A673 (cell line): Measurements from ENCODE around the gene FAM3C. TPM values are rescaled to one million over a fixed set of nuclear protein-coding genes. Genes with fewer than 3 reads are reported as not detected.
"Not testable (repeated sequence)": the region's sequence is repeated elsewhere in the genome, so short reads cannot be mapped to it uniquely, and the experiment has no call there.

Experiments used
- BruUV-seq: library from RNA; stranded (reverse); fragments of 400-500 nt; replicated peaks from 2 replicates; lab custom pipeline; 2021; lab: Mats Ljungman, UMichigan
- CTCF ChIA-PET: fragments of 300-600 bp; sonication (Branson Sonifier 250); formaldehyde crosslinking; loops from one replicate; lab custom pipeline; 2022; ENCODE audit warnings: antibody characterized with exemption; lab: Charles Lee
- POLR2A ChIA-PET: fragments of 300-600 bp; sonication (Branson Sonifier 250); formaldehyde crosslinking; loops from one replicate; lab custom pipeline; 2022; ENCODE audit warnings: antibody characterized with exemption; ENCODE audit not compliant: low non-redundant PET; lab: Charles Lee
- DNase-seq: peaks from one replicate; pipeline ENCODE4 v3.0.0-alpha.2; 2015; ENCODE audit warnings: low spot score
- H3K27ac ChIP-seq: fragments of 200-600 bp; sonication (generic); 2 replicates; pipeline ENCODE4 v1.5.1; 2016; ENCODE audit warnings: mixed run types, low read depth, mild to moderate bottlenecking, mixed read lengths, antibody characterized with exemption, low read length; ENCODE audit not compliant: poor library complexity, severe bottlenecking
- H3K27me3 ChIP-seq: fragments of 200-600 bp; sonication (generic); replicated peaks from 2 replicates; pipeline ENCODE4 v1.6.1; 2017; ENCODE audit warnings: mixed run types, low read depth, mild to moderate bottlenecking, mixed read lengths, antibody characterized with exemption, low read length; ENCODE audit not compliant: insufficient read depth, poor library complexity
- H3K36me3 ChIP-seq: fragments of 200-600 bp; sonication (generic); 2 replicates; pipeline ENCODE4 v1.6.1; 2016; ENCODE audit warnings: mixed run types, mild to moderate bottlenecking, mixed read lengths, antibody characterized with exemption, low read length; ENCODE audit not compliant: insufficient read depth, poor library complexity, severe bottlenecking
- H3K4me1 ChIP-seq: fragments of 200-600 bp; sonication (generic); 2 replicates; pipeline ENCODE4 v1.6.1; 2017; ENCODE audit warnings: mixed run types, mild to moderate bottlenecking, mixed read lengths, antibody characterized with exemption, low read length; ENCODE audit not compliant: insufficient read depth, poor library complexity, severe bottlenecking
- H3K4me3 ChIP-seq: fragments of 200-600 bp; sonication (generic); 2 replicates; pipeline ENCODE4 v1.5.1; 2016; ENCODE audit warnings: low read depth, mixed run types, mild to moderate bottlenecking, mixed read lengths, low read length; ENCODE audit not compliant: poor library complexity, severe bottlenecking
- H3K9me3 ChIP-seq: fragments of 200-600 bp; sonication (generic); 2 replicates; pipeline ENCODE4 v1.6.1; 2016; ENCODE audit warnings: mixed run types, low read depth, mild to moderate bottlenecking, mixed read lengths, antibody characterized with exemption, low read length; ENCODE audit not compliant: poor library complexity, severe bottlenecking
- EZH2 ChIP-seq: fragments of 200-600 bp; sonication (generic); IDR thresholded peaks from 2 replicates; pipeline ENCODE4 v1.6.1; 2017; ENCODE audit warnings: borderline replicate concordance, low read depth, mild to moderate bottlenecking, mixed read lengths, antibody characterized with exemption, low read length; ENCODE audit not compliant: poor library complexity, severe bottlenecking
- intact Hi-C: fragments of 100-400 bp; cut with micrococcal nuclease; formaldehyde crosslinking; loops from one replicate; pipeline ENCODE4 v1.10.0; 2022; ENCODE audit not compliant: unreplicated experiment
- total RNA-seq: library from RNA; stranded (reverse); gene quantifications from 2 replicates; pipeline ENCODE4 v1.2.3, GENCODE V29; 2021
- TF ChIP-seq, protein P1 (sequence below): fragments of 300-800, 200-600 bp; sonication (generic); conservative IDR thresholded peaks from 2 replicates; pipeline ENCODE4 v1.5.1; 2017; ENCODE audit warnings: low read depth, mild to moderate bottlenecking, antibody characterized with exemption, low read length, moderate library complexity, mixed read lengths

FAM3C gene
- total RNA-seq, 1 experiment from 2014 or later: 33.0 TPM

DNA sequence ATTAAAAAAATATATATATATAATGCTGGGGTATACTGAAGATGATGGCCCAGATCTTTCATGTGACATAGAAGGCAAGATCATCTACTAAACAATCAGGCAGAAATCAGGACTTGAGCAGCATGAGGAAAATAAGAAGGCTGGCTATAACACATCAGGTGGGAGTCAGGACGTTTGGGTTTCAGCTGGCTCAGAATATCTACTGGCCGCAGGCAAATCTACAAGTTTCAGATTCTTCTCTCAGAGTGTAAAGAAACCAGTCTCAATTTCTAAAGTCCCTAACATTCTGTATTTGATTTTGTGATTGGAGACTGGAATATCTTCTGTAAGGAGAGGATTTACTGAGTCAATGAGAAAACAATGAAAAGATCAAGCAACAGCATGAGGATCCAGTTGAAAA is 37.7 kb upstream of the FAM3C start:
- CTCF ChIA-PET: no interaction called here
- Histone ChIP-seq H3K27ac (no peak overlapping the region), H3K36me3 (no peaks in the 10 kb centered on the region), H3K27me3 (no peaks in the 10 kb centered on the region), H3K9me3 (no peaks in the 10 kb centered on the region), H3K4me1 (peaks cover 7% of the 10 kb centered on the region), H3K4me3 (no peak overlapping the region)
- DNase-seq: no peak
- no TSS peak for BruUV-seq
- intact Hi-C loops: no loop called here
- TF ChIP-seq EZH2: no peak
- TF ChIP-seq, protein P1, sequence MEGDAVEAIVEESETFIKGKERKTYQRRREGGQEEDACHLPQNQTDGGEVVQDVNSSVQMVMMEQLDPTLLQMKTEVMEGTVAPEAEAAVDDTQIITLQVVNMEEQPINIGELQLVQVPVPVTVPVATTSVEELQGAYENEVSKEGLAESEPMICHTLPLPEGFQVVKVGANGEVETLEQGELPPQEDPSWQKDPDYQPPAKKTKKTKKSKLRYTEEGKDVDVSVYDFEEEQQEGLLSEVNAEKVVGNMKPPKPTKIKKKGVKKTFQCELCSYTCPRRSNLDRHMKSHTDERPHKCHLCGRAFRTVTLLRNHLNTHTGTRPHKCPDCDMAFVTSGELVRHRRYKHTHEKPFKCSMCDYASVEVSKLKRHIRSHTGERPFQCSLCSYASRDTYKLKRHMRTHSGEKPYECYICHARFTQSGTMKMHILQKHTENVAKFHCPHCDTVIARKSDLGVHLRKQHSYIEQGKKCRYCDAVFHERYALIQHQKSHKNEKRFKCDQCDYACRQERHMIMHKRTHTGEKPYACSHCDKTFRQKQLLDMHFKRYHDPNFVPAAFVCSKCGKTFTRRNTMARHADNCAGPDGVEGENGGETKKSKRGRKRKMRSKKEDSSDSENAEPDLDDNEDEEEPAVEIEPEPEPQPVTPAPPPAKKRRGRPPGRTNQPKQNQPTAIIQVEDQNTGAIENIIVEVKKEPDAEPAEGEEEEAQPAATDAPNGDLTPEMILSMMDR: no peak
- POLR2A ChIA-PET: no interaction called here

DNA sequence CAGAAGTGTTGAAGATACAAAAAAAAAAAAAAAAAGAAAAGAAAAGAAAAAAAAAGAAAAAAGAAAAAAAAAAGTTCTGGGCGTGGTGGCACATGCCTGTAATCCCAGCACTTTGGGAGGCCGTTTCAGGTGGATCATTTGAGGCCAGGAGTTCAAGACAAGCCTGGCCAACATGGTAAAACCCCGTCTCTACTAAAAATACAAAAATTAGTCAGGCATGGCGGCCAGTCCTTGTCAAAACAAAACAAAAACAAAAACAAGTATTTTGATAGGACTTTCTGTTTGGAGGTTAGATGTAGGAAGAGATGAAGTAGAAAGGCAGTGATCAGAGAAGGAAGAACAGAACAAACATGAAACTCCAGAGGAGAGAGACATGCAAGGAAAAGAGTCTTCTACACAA is 36.4 kb upstream of the FAM3C start:
- BruUV-seq, H3K9me3 ChIP-seq: not testable (repeated sequence)

DNA sequence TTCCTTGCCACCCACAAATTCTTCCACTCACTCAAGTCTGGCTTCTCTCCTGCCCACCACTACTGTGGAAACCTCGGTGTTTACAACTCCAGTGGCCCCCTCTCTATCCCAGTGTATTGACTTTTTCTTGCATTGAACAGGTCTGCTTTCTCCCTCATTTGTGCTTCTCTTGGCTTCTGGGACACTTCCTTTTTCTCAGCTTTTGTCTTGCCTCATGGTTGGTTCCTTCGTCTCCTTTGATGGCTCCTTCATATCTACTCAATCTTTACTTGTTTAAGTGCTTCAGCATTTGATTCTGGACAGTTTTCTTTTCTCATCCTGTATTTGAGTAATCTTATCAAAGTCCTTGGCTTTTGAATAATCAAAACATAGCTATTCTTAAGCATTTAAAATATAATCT is 35.9 kb upstream of the FAM3C start:
- no TSS peak for BruUV-seq
- ChIA-PET CTCF (no interaction called here), POLR2A (no interaction called here)
- no peak for DNase-seq
- Histone ChIP-seq H3K4me3 (no peak overlapping the region), H3K4me1 (no peaks in the 10 kb centered on the region), H3K9me3 (no peaks in the 10 kb centered on the region), H3K36me3 (no peaks in the 10 kb centered on the region), H3K27ac (no peak overlapping the region), H3K27me3 (no peaks in the 10 kb centered on the region)
- intact Hi-C loops: no loop called here
- TF ChIP-seq EZH2: no peak
- TF ChIP-seq, protein P1: no peak

More for the DNA sequence above, 36.4 kb upstream of the FAM3C start:
- POLR2A ChIA-PET, H3K36me3 ChIP-seq, H3K27ac ChIP-seq, intact Hi-C loops, H3K4me3 ChIP-seq, H3K4me1 ChIP-seq, H3K27me3 ChIP-seq, CTCF ChIA-PET, DNase-seq: not testable (repeated sequence)

DNA sequence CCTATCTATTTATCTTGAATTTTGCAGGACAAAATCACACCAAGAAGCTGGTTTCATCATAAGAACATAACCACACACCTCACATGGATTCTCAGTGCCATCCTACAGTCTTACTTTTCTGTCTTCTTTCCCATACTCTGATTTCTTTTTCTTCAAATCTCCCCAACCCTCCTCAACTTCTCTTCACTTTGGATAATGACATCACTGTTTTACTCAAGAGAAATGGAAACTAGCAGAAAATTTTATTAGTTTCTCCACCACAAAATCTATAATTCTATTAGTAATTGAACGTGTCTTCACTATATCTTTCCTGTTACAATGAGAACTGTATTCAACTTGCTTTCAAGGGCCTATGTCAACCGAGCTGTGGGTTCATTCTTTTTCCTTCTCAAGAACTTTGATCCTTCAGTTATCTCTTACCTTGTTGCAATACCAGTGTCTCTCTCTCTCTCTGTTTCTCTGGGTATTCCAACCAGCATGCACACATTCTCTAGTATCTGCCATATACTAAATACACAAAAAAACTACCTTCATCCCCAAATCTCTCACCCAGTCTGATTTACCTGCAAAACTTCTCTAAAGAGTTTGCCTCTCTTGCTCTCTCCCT is 35.4 kb upstream of the FAM3C start:
- TF ChIP-seq EZH2: no peak
- TF ChIP-seq, protein P1: no peak
- BruUV-seq: no TSS peak

More for the DNA sequence above, 35.4 kb upstream of the FAM3C start:
- DNase-seq: no peak
- Histone ChIP-seq H3K27ac (no peak overlapping the region), H3K4me3 (no peak overlapping the region), H3K9me3 (no peaks in the 10 kb centered on the region), H3K4me1 (no peaks in the 10 kb centered on the region), H3K27me3 (no peaks in the 10 kb centered on the region), H3K36me3 (no peaks in the 10 kb centered on the region)
- intact Hi-C loops: no loop called here
- ChIA-PET POLR2A (no interaction called here), CTCF (no interaction called here)
